Stimulated activated CD4-positive, alpha-beta T cell treated with anti-CD3 and anti-CD28 coated beads, Interleukin-15, amount 100 ng/mL, for 48 hours (primary cell): ENCODE data around the gene PANX2.
A peak's percentile ranks its signal among the peaks of the same experiment; 100 is the strongest.

Source experiments
- DNase-seq, 2 donors: peaks; one replicate each; pipeline ENCODE4 v3.0.0-alpha.2; 2020; ENCODE audit warnings: low read depth in 2 of 2

The PANX2 gene

DNA sequence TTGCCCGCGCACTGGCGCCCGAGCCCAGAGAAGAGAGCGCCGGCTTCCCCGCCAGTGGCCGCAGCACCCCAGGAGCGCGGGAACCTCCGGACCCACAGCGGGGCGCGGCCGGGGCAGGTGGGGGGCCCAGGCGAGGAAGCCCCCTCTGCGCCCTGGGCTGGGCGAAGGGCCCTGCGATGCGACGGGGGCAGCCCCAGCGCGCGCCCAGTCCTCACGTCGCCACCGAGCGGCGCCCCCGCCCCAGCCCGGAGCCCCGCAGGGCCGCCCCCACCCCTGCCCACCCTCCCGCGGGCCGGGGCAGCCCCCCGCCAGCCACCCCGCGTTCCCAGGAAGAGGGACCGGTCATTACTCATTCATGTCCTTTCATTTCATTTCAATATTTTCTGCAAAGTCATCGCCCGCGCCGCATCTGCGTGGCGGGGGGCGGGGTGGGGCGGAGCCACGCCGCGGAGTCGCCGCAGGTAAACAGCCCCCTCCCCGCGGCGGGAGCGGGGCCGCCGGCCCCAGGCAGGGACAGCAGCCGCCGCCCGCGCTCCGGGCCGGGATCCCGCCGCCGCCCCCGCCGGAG, 673 bp upstream of the PANX2 start:
- DNase-seq, result peak in 1 of 2 donors; percentile 48

GRCh38 chr22:50171319-50171964, 911 bp downstream of the PANX2 start:
- no peak for DNase-seq

- DNase-seq, result no peak
These were observed 1.5 kb downstream of the PANX2 start for GRCh38 chr22:50171965-50172421.

GRCh38 chr22:50173311-50173982, 2.9 kb downstream of the PANX2 start:
- no peak for DNase-seq

GRCh38 chr22:50173983-50174355, 3.4 kb downstream of the PANX2 start:
- DNase-seq, result no peak

GRCh38 chr22:50174382-50175190, 4.1 kb downstream of the PANX2 start:
- no peak for DNase-seq

DNA sequence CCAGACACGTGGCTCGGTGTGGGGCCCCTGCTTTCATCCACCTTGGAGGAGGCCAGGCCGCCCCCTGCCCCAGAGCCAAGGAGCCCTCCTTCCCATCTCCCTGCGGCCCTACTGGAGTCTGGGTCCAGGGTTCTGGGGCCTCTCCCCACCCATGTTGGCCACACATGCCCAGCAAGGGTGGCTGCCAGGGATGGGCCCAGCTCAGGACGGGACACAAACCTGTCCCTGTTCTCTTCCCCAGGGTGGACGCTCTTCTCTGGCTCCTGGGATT, 4.6 kb downstream of the PANX2 start:
- no peak for DNase-seq

DNA sequence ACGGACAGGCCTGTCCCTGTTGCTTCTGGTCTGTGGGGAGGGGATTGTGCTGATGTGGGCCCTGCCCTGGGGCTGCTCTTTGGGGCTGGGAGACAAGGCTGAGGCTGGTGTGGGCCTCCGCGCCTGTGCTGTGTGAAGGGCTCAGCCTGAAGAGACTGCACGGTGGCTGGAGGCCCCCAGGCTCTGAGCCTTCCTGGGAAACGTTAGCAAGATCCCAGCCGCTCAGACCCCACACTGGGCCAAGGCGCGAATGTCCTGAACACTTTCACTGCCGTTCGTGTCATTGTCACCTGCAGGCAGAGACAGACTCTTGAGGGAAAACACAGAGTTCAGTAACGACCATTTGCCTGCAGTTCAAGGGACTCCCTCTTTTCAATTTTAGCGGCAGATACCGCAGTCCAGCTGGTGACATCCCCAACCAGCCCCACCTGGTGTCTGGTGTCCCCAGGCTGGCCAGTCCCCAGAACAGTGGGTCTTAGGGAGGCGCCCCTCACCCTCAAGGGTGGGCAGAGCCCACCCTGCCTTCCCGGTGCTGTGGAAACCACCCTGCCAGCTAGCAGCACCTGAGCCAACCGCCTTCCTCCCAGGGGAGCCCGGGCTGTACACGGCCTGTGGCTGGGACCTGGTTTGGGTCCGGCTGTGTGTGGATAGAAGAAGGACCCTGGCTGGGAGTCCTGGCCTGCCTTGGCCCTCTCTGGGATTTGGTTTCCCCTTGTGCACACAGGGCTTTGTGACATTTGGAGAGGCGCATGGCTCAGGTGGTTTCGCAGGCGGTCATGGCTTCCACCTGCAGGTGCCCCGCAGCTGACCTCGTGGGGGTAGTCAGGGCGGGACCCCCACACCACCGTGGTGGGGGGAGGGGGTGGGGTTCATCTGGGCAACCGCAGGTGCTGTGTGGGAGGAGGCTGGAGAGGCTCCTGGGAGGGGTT, 5.7 kb downstream of the PANX2 start:
- no peak for DNase-seq

- DNase-seq, result no peak
These were observed 6.5 kb downstream of the PANX2 start for GRCh38 chr22:50176850-50177536.

DNA sequence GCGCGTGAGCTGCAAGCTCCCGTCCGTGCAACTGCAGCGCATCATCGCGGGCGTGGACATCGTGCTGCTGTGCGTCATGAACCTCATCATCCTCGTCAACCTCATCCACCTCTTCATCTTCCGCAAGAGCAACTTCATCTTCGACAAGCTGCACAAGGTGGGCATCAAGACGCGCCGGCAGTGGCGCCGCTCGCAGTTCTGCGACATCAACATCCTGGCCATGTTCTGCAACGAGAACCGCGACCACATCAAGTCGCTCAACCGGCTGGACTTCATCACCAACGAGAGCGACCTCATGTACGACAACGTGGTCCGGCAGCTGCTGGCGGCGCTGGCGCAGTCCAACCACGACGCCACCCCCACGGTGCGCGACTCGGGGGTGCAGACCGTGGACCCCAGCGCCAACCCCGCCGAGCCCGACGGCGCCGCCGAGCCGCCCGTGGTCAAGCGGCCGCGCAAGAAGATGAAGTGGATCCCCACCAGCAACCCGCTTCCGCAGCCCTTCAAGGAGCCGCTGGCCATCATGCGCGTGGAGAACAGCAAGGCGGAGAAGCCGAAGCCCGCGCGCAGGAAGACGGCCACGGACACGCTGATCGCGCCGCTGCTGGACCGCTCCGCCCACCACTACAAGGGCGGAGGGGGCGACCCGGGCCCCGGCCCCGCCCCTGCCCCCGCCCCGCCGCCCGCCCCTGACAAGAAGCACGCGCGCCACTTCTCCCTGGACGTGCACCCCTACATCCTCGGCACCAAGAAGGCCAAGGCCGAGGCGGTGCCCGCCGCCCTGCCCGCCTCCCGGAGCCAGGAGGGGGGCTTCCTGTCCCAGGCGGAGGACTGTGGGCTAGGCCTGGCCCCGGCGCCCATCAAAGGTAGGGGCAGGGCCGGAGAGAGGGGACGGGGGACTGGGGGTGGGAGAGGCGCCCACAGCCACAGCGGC, 7.3 kb downstream of the PANX2 start:
- DNase-seq, result no peak

- DNase-seq, result no peak
These were observed 7.9 kb downstream of the PANX2 start for GRCh38 chr22:50178471-50178864.

GRCh38 chr22:50178871-50179869, 8.6 kb downstream of the PANX2 start:
- DNase-seq, result no peak

GRCh38 chr22:50179937-50180726, 9.6 kb downstream of the PANX2 start:
- no peak for DNase-seq

GRCh38 chr22:50180727-50181521, 10.4 kb downstream of the PANX2 start:
- DNase-seq, result no peak

DNA sequence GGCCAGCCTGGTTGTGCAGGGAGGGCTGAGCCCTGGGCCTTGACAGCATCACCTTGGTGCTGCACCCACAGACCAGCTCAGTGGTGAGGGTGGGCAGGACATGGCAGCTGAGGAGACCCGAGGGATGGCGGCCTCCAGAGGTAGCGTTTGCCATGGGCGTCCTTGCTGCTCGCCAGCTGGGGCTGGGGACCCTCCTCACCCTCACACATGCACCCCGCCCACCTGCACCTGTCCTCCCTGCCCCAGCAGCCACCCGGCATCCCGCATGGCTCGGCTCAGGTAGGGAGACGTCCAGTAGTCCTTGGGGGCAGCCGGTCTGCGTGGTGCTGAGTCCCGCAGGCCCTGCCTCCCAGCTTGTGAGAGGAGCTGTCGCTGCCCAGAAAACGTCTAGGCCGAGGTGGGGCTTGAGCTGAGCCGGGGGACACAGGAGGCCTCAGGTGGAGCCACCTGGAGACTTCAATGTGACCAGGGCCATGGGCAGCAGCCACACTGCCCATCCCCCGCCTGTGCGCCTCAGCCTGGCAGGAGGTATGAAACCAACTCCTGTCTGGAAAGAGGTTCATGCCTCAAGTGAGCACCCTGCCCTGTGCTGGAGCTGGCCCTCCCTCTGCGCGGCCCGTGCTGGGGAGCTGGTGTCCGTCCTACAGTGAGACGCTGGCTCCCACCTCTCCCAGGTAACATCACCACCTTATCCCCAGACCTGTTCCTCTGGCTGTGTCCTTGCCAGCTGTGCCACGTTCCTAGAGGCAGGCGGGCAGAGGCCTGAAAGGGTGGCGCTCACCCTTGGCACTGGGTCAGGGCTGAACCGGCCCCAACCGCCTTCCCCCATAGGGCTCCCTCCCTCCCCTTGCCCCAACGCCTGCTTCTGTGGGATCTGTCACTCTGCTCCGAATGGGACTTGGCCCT, 11.9 kb downstream of the PANX2 start:
- no peak for DNase-seq
